Transverse colon (tissue), 4 donors: Measurements from ENCODE around the gene GLI3.

Experiments
- CTCF ChIP-seq, 5 experiments: fragments of 200-600 bp in 3 of 5; fragments of 450-650 bp in 2 of 5; sonication (generic) in 3 of 5; IDR thresholded peaks; 1 replicate in 2 of 5; 2 replicates in 3 of 5; pipeline ENCODE4 v1.5.1; 2016 to 2017; ENCODE audit warnings: antibody characterized with exemption in 5 of 5, inconsistent platforms in 3 of 5, mild to moderate bottlenecking in 2 of 5, moderate library complexity in 1 of 5
- POLR2A ChIP-seq: fragments of 450-650 bp; IDR thresholded peaks from one replicate; pipeline ENCODE4 v1.6.1; 2016; ENCODE audit warnings: antibody characterized with exemption, mild to moderate bottlenecking, moderate library complexity
- POLR2AphosphoS5 ChIP-seq, 3 donors: sonication (generic); formaldehyde crosslinking; IDR thresholded peaks; one replicate each; pipeline ENCODE4 v1.6.1; 2016; ENCODE audit warnings: antibody characterized with exemption in 3 of 3

- no peak for TF ChIP-seq CTCF (IDR thresholded peaks at IDR 0.05)
- TF ChIP-seq POLR2A: no peak
- no peak for TF ChIP-seq POLR2AphosphoS5 (IDR thresholded peaks at IDR 0.05)
Observed at GRCh38 chr7:42057331-42057730, 179.7 kb downstream of the GLI3 start.
